GM18870 (cell line): Measurements from ENCODE around the gene ID3.

Experiments
- ATAC-seq: cut with Tn5 transposase; IDR thresholded peaks from one replicate; pipeline ENCODE4 v1.9.1; 2021; ENCODE audit warnings: moderate library complexity; ENCODE audit not compliant: unreplicated experiment

Gene ID3

DNA sequence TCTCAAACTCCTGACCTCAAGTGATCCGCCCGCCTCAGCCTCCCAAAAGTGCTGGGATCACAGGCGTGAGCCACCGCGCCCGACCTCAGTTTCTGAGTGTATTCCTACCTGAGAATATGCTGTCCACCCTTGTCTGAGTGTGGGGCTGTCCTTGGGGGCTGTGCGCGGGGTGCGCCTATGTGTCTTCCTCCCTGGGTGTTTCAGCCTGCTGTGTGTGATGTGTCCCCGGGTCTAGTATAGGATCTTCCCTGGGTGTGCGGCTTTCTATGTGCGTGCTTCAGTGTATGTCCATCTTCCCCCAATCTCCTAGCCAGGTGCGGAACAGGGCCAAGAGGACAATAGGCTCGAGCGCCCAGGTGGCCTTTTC, 8.3 kb upstream of the ID3 start:
- no peak for ATAC-seq

DNA sequence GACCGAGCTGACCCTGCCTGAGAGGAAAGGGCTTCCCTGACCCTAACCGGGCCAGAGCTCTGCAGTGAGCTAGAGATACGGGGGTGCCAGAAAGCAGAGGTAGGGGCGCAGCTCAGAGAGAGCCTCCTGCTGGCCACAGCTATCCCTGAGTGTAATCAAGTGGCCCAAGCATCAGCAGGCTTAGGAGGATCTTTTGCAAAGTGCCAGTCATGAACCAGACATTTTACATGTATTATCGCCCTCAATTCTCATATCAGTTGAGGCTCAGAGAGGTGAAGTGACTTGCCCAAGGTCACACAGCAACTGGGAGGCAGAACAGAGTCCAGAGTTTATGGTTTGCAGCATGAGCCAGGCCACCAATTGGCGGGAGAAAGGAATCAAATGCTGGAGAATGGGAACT, 7.0 kb upstream of the ID3 start:
- ATAC-seq: no peak

DNA sequence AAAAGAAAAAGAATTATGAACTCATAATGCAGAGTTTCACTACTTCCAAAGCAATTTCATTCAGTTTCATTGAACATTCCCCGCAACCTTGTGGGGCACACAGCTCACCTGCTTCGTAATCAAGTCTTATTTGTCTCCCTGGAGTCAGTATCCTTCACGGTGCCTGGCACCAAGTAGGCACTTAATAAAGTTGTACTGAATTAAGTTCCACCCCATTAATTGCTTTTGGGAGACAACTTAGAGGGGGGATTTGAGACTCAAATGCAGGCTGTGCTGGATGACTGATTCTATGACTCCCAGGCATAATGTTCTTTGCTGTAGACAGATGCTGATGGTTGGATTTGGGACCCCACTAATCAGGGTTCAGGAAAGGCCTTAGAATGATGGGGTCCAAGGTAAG, 6.5 kb upstream of the ID3 start:
- ATAC-seq: no peak

DNA sequence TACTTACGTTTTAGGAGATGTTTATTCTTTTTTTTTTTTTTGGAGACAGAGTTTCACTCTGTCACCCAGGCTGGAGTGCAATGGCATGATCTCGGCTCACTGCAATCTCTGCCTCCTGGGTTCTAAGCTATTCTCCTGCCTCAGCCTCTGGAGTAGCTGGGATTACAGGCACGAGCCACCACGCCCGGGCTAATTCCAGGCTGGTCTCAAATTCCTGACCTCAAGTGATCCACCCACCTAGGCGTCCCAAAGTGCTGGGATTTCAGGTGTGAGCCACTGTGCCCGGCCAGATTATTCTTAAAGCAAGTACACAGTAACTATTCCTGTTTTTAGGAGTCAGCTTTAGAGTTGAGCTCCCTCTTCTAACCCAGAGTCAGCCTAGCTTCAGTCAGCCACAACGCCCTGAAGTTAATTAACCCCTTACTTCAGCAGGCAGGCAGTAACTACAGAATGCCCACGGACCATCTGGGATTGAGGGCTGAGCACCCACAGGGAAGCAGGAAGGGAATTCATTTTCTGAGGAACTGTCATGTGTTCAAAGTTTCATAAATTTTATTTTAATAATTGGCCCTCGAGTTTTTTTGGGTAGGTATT, 5.3 kb upstream of the ID3 start:
- no peak for ATAC-seq

DNA sequence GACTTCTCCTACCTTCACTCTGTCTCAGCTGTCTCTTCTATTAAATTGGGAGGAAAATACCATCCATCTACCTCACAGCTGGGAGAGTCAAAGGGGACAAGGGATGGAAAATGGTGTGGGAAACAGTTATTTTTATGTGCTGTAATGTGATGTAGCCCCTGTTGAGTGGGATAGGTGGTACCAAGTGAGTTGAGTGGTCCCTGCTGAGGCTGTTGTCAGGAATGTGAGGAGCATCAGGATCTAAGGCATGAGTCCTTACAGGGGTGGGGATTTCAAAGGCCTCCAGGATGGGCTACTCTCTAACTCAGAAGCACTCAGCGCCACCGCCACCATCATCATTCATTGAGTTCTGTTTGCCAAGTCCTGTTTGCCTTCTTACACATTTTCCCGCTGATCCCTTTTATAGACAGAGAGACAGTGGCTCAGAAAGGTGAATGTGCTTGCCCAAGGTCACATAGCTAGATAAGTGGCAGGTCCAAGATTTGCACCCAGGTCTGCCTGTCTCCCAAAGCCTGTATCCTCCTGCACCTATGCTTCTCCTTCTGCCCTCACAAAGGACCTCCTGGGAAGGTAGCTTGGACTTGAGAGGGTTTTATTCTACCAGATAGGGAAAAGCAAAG, 4.6 kb upstream of the ID3 start:
- ATAC-seq: no peak

DNA sequence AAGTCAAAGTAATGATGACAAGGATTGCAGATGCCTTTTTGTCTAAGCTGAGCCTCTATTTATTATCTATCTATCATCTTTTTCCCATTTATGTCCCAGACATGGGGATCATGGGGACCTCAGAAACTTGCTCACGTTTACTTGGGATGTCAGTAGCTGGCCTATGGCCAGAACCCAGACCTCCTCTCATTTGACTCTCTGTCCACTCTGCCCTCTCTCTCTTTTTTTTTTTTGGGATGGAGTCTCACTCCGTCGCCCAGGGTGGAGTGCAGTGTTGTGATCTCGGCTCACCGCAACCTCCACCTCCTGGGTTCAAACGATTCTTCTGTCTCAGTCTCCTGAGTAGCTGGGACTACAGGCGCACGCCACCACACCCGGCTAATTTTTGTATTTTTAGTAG, 3.7 kb upstream of the ID3 start:
- ATAC-seq: no peak

DNA sequence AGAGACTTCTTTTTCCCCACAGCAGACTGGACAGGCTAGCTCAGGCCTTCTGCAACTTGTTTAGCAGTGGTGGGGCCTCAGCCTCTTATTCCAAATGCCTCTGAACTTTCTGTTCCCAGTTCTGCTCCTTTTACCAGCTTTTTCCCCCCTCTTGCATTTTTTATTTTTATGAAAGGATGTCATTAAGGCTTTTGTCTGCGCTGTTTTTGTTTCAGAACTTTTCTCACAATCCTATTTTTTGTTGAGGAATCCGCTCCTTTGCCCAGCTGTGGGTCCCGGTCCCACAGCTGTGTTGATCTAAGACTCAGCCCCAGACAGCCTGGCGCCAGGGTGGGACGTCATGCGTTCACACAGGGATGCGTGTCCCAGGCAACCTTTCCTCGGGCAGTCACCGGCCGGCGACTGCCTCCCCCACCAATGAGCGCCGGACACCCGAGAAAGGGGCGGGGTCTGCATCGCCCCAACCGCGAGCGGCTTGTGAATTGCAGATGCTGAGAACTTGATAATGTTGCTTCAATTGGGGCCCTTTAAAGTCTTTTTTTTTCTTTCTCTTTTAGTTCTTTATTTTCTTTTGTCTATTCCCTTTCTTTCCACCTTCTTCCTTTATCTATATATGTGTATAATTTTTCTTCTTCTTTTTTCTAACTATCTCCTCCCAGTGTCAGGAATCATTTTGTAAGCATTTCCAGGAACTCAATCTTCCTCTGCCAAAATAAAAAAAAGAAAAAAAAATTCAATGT, 3.0 kb upstream of the ID3 start:
- no peak for ATAC-seq

DNA sequence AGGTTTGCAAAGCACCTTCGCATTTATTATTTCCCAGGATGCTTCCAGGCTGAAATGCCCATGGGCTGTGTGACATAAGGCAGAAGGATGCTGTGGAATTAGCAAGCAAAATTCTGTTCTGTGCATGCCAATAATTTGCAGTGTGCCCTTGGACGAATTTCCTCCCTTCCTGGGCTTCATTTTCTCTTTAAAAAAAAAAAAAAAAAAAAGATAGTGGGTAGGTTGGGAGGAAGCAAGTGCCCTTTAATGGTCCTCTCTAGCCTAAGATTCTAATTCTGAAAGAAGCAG, 2.5 kb upstream of the ID3 start:
- no peak for ATAC-seq

DNA sequence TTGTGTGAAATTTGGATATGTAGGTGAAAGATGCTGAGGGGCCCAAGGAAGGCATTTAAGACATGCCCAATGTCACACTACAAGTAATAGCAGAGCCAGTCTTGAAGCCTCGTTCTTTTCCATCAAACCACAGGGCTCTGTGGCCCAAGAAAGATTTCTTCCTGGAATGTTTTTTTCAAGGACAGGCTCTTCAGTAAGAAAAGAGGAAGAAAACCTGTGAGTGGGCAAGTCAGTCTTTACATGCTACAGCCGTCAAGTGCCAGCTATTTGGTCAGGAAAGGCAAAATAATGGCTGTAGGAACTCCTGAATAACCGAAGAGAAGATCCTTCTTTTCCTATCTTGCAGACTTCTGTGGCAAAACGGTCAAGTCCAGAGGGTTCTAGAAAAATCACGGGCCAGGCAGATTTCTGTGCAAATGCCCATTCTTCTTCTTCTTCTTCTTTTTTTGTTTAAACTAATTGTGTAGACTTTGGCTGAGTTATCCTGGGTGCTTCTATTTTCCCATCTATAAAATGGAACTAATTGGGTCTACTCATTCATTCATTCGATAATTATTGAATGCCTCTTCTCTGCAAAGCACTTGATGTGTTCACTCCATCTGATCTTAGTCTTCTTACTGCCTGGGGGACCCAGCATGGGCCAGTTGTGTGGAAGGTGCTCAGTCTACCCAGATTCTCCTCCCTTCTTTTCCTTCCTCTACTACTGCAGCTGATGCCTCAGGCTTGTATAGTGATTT, 1.9 kb upstream of the ID3 start:
- ATAC-seq: no peak

DNA sequence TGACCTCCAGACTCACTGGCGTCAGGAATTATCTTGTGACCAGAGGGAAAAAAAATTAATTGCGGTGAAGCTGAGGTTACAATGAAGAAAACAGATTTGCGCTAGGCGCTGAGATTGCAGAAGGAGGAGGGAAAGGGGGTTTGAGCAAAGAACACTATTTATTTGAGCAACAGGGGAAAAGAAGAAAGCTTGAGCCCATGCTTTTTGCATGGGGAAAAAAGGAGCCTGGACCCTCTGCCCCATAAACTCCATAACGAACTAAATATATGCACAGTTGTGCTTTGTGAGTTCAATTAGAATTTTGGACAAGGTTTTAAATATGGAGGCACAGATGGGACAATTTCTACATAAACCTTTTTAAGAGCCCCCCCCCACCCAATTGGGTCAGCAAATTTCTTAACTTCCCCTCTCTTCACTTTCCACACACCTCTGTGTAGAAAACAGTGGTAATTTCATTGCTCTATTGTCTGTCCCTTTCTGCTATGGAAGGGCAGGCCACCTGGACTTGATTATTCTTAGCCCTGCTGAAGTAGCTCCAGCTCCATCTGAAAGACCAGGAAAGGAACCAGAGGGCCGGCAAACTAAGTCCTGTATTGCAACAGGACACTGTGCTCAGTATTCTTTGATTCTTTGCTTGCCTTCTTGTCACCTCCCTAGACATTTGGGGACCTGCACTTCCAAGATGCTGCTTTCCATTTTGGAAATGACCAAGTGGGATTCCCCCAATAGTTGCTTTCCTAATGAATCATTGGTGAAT, 862 bp upstream of the ID3 start:
- no peak for ATAC-seq

DNA sequence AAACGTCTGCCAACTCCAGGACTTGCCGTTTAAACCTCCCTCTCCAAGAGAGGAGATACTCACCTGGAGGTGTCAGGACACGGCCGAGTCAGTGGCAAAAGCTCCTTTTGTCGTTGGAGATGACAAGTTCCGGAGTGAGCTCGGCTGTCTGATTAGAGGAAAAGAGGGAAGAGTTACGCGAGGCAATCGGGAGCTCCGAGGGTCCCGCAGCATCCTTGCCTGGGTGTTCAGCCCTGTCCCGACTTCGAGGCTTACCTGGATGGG, 497 bp downstream of the ID3 start:
- ATAC-seq: no peak

DNA sequence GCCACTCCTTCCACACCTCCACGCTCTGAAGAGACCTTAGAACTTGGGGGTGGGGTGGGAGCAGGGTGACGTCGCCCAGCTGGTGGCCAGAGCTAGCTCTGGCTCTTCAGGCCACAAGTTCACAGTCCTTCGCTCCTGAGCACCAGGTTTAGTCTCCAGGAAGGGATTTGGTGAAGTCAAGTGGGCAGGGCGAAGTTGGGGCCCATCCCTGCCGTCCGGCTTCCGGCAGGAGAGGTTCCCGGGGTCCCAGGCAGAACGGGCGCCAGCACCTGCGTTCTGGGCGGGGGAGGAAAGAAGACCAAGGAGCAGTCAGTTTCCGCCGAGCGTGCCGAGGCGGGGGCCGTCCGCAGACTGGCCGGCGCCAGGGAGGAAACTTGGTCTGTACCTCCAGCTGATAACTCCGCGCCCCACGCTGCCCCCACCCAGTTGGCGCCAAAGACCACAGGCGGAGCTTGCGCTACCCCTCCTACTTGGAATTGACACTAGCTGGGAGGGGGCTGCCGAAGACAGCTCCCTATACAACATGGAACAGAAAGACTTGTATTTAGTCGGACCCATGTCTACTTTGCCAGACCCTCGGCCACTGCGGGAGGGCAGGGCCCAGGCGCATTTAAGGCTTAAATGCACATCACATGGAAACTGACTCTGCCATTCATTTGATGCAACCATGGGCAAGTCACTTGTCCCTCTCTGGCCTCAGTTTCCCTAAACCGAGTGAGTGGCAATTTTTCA, 995 bp downstream of the ID3 start:
- no peak for ATAC-seq

DNA sequence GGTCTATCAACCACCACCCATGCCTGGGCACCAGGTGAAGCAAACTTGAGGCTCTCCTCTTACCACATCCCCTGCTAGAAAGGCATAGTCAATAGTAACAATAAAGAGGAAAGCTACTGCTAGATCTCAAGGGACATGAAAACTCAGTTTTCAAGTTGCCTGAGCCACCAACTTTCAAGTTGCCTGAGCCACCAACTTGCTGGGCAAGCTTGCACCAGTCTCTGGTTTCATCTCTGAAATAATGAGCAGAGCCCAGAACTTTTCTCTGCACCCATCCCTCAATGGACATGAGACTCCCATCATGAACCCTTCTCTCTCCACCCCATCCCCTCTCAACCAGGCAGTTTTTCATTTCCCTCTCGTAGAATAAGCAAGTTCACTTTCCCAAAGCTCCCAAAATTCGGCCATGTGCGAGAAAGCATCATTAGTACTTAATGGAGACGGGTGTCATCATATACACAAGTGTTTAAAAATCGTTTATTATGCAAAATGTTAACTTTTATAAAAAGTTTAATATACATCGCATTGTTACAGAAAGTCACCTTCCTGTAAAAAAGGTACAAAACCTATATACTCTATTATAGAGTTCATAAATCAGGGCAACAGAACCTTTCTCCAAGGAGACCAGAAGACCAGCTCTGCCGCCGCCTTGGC, 1.7 kb downstream of the ID3 start:
- no peak for ATAC-seq

DNA sequence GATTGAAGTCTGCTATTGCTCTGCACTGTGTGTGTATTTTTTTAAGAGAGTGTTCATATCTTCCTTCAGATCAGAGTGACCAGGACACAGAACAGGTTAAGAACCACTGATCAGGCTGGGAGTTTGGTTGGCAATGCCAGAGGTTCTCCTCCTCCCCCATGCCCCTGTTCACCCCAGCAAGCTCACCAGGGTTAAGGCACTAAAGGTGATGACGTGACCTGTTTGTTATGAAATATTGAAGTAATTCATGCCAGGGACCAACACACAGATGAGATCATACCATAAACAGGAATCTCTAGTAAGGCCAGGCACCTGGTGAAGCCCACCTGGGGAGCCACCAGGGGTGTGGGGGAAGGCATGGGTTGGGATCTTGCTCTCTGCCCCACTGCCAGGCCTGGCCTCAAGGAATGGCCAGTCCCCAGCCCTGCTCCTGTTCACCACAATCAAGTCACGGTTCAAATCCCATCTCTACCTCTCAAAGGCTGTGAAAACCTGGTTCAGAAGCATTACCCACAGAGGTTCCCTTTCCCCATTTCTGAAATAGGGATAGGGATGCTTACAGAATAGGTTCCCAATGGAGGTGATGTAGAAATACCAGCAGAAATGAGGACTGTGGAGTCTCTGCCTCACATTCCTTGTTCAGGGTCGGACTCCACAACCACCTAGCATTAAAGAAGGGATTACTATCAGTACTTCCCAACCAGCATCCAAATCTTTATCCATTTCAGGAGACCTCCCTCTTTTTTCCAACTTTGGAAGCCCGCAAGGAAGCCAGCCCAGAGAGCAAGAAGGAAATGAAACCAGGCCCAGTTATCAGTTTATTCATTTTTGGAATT, 2.4 kb downstream of the ID3 start:
- ATAC-seq: no peak

DNA sequence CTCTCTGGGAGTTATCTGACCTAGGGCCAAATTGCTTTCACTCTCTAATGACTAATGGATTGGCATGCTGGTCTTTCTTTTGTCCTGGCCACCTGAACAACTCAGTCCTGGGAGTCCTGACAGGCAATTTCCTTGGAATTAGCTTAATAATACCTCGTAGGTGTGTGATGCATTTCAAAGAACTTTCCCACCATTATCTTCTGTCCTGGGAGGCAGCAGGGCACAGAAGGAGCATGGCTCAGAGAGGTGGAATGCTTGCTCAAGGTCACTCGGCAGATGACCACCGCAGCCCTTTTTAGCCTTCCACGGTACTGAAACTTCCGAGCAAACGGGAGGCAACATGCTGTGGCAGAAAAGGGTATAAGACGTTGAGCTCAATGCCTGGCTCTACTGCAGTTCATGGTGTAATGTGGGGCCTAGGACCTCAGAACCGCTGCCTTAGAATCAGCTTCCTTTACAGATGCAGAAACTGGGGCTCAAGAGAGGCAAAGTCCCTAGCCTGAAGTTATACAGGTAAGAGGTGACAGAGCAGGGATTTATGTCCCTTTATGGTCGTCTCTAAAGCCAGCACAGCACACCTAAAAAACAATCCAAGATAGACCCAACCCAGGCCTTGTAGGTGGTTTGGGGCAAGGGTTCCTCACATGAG, 3.2 kb downstream of the ID3 start:
- no peak for ATAC-seq

DNA sequence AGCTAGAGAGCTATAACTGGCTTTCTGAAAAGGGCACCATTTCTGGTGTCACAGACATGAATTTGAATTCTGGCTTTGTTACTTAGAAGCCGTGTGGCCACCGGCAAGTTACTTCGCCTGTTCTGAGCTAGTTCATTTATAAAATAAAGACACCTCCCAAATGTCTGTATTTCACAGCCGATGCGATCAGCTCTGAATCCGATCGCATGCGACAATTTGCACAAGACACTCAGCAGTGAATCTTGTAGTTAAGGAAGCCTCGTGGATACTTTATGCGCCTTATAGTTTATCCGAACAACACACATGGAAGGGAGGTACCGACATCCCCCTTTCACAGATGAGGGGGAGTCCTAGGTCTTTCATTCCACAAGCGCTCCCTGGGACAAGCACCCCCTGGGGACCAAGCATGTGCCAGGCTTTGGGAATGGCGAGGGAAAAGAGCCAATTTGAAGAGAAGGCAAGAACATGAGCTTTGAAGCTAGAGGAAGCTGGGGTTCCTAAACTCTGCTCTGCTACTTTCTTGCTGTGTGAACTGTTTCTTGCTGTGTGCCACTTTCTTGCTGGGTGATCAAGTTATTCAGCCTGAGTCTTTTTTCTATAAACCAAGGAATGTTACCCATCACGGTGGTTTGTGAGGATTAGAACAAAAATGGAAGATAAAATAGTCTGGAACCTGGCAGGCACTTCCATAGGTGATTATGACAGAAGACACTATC, 3.9 kb downstream of the ID3 start:
- no peak for ATAC-seq

DNA sequence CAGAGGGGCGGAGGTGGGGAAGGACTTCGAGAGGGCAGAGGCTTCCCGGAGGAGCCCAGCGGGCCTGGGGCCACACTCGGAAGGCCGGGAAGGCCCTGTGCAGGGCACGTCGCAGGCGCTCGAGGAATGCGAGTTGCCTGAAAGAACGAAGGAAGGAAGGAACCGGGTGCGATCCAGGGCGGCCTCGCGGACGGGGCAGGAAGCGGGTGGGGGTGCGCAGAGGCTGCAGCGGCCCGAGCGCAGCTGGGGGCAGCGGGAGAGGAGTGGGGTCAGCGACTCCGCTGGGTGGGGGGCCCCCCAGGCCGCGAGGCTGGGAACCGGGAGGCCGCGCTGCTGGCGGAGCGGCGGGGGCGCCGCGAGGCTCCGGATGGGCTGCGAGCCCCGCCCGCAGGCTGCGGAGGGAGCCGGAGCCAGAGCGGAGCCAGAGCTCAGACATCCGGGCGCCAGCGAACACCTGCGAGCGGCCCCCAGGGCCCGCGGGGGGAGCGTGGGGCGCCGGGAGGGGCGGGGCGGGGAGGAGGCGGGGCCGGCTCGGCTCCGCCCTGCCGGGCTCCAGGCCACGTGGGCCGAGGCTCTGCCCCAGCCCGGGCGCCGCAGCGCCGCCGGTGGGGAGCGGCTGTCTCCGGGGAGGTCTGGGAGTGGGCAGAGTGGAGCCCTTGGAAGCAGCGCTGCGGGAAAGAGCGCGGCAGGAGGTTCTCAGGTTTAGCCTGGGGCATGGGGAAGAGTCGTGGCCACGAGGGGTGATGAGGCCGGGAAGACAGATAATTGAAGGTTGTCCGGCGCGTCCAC, 4.6 kb downstream of the ID3 start:
- no peak for ATAC-seq

DNA sequence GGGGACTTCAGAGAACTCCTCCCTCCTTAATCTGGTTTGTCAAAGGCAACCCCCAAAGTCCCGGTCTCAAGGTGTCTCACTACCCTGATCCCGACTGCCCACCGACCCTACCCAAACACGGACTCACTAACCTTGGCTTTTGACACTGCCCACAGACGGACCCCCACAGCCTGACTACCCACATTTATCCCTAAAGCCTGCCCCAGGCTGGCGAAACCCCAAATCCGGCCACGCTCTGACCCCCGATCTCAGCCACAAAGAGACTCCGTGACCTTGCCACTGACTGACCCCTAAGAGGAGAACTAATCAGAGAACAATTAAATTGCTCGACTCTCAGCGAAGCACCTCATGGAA, 5.2 kb downstream of the ID3 start:
- ATAC-seq: no peak
